Lower lobe of right lung (tissue), 2 donors: ENCODE data around the gene DDX3X. TPM values are rescaled to one million over a fixed set of nuclear protein-coding genes. Genes with fewer than 3 reads are reported as not detected.

Experiments used
- ATAC-seq, 2 donors: fragments of 200-7000 bp; cut with Tn5 transposase; one replicate each; pipeline ENCODE4 v1.9.1; 2020 to 2022; ENCODE audit warnings: mild to moderate bottlenecking in 2 of 2, moderate library complexity in 2 of 2
- DNase-seq: peaks from one replicate; pipeline ENCODE4 v3.0.0-alpha.2; 2020
- H3K27ac ChIP-seq: fragments of 200-600 bp; one replicate; pipeline ENCODE4 v1.8.0; 2022
- H3K27me3 ChIP-seq: fragments of 200-600 bp; one replicate; pipeline ENCODE4 v1.8.0; 2022; ENCODE audit warnings: low read depth
- H3K36me3 ChIP-seq: fragments of 200-600 bp; one replicate; pipeline ENCODE4 v1.8.0; 2022; ENCODE audit warnings: mild to moderate bottlenecking
- H3K4me1 ChIP-seq: fragments of 200-600 bp; one replicate; pipeline ENCODE4 v1.8.0; 2022
- H3K4me3 ChIP-seq: fragments of 200-600 bp; one replicate; pipeline ENCODE4 v1.8.0; 2022; ENCODE audit warnings: mild to moderate bottlenecking
- H3K9me3 ChIP-seq: fragments of 200-600 bp; one replicate; pipeline ENCODE4 v1.8.0; 2022
- CTCF ChIP-seq: fragments of 200-600 bp; IDR thresholded peaks from one replicate; pipeline ENCODE4 v1.8.0; 2022; ENCODE audit warnings: antibody characterized with exemption, mild to moderate bottlenecking
- intact Hi-C: fragments of 100-400 bp; cut with DNase I; formaldehyde crosslinking; loops from one replicate; pipeline ENCODE4 v1.11.0; 2022
- total RNA-seq: library from RNA; stranded (reverse); fragmentation: NEBNext Ultra II Directional; extraction: Animal tissue kit (Norgen Biotek cat#: 25700); gene quantifications from one replicate; pipeline ENCODE4 v1.2.1, GENCODE V29; 2021
- donor health status: DM: no; HTN: yes; CAD: no; lungs with severe emphysema.

Gene DDX3X
- total RNA-seq, 1 donor from 2014 or later, result 227 TPM

GRCh38 chrX:41317477-41318208 is 16.3 kb upstream of the DDX3X start:
- Histone ChIP-seq H3K4me3 (no peak overlapping the region), H3K27me3 (no peaks in the 10 kb centered on the region), H3K27ac (no peak overlapping the region), H3K9me3 (no peaks in the 10 kb centered on the region), H3K36me3 (no peaks in the 10 kb centered on the region), H3K4me1 (no peaks in the 10 kb centered on the region)
- intact Hi-C loops, result no loop called here
- DNase-seq (no peak), ATAC-seq (peak; percentile 17 to 41)
- TF ChIP-seq CTCF, result no peak

GRCh38 chrX:41320393-41320792 is 13.6 kb upstream of the DDX3X start:
- intact Hi-C loops, result no loop called here
- H3K36me3 ChIP-seq, result no peaks in the 10 kb centered on the region
- DNase-seq (no peak), ATAC-seq (no peak)
- H3K9me3 ChIP-seq, result no peaks in the 10 kb centered on the region
- no peak overlapping the region for H3K27ac ChIP-seq
- H3K4me1 ChIP-seq, result no peaks in the 10 kb centered on the region
- H3K27me3 ChIP-seq, result no peaks in the 10 kb centered on the region
- TF ChIP-seq CTCF, result no peak
- no peak overlapping the region for H3K4me3 ChIP-seq

GRCh38 chrX:41322821-41323603 is 10.9 kb upstream of the DDX3X start:
- H3K27ac ChIP-seq, result no peak overlapping the region
- intact Hi-C loops, result no loop called here
- no peaks in the 10 kb centered on the region for H3K27me3 ChIP-seq
- TF ChIP-seq CTCF, result no peak
- no peaks in the 10 kb centered on the region for H3K9me3 ChIP-seq
- no peak for ATAC-seq
- H3K4me1 ChIP-seq, result no peaks in the 10 kb centered on the region
- H3K4me3 ChIP-seq, result no peak overlapping the region
- no peak for DNase-seq
- no peaks in the 10 kb centered on the region for H3K36me3 ChIP-seq

GRCh38 chrX:41326431-41326830 is 7.5 kb upstream of the DDX3X start:
- no peak for TF ChIP-seq CTCF
- Histone ChIP-seq H3K27ac (no peak overlapping the region), H3K9me3 (no peaks in the 10 kb centered on the region), H3K4me1 (no peaks in the 10 kb centered on the region), H3K27me3 (no peaks in the 10 kb centered on the region), H3K4me3 (no peak overlapping the region), H3K36me3 (no peaks in the 10 kb centered on the region)
- DNase-seq (no peak), ATAC-seq (no peak)
- intact Hi-C loops, result no loop called here

- Histone ChIP-seq H3K27ac (no peak overlapping the region), H3K4me3 (no peak overlapping the region), H3K27me3 (no peaks in the 10 kb centered on the region), H3K9me3 (no peaks in the 10 kb centered on the region), H3K36me3 (no peaks in the 10 kb centered on the region), H3K4me1 (peaks cover 4% of the 10 kb centered on the region)
- ATAC-seq (no peak), DNase-seq (no peak)
- TF ChIP-seq CTCF, result no peak
- intact Hi-C loops, result no loop called here
These were observed 6.6 kb upstream of the DDX3X start for GRCh38 chrX:41327341-41327740.
